PFSK-1 (cell line): ENCODE measurements around the gene RHD.

ENCODE experiments used
- FOXP2 ChIP-seq: optimal IDR thresholded peaks from 2 replicates; pipeline ENCODE3; 2011; ENCODE audit warnings: borderline replicate concordance, control low read depth, inconsistent platforms; ENCODE audit not compliant: insufficient read depth; ENCODE audit errors: extremely low read length, extremely low read depth
- POLR2AphosphoS5 ChIP-seq: IDR thresholded peaks from 2 replicates; pipeline ENCODE4 v1.6.1; 2012; ENCODE audit warnings: low read depth, mild to moderate bottlenecking, control low read depth, low read length, moderate library complexity
- SIN3A ChIP-seq: IDR thresholded peaks from 2 replicates; pipeline ENCODE4 v1.6.1; 2012; ENCODE audit warnings: mild to moderate bottlenecking, low read length, moderate library complexity, borderline replicate concordance; ENCODE audit not compliant: insufficient read depth
- TAF1 ChIP-seq: IDR thresholded peaks from 2 replicates; pipeline ENCODE4 v1.6.1; 2012; ENCODE audit warnings: low read length, control low read depth, borderline replicate concordance; ENCODE audit not compliant: insufficient read depth
- TF ChIP-seq, protein P1 (sequence below), 2 experiments: IDR thresholded peaks; 2 replicates each; pipeline versions ENCODE4 v1.6.1 to v1.8.0; 2011 to 2012; ENCODE audit warnings: low read depth in 2 of 2, low read length in 2 of 2, control low read depth in 1 of 2, inconsistent platforms in 1 of 2, mild to moderate bottlenecking in 1 of 2, moderate library complexity in 1 of 2; ENCODE audit not compliant: insufficient read depth in 1 of 2

DNA sequence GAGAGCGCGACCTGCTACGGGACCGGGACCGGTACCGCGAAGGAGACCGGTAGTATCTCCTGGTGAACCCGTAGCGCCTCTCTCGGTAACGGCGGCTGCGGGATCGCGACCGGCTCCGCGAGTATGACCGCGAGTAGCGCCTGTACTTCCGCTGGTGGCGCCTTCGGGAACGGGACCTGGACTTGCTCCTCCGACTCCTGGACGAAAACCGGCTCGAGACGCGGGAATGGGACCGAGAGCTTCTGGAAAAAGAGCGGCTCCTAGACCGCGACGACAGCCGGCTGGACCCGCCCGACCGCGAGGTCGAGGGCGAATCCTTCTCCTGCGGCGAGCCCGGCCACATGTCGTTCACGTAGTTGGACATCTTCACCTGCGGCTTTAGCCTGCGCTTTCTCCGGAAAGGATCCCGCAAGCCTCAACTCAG lies 25.7 kb upstream of the RHD start:
- no peak for TF ChIP-seq POLR2AphosphoS5
- no peak for TF ChIP-seq TAF1
- TF ChIP-seq SIN3A, result no peak
- TF ChIP-seq, protein P1, sequence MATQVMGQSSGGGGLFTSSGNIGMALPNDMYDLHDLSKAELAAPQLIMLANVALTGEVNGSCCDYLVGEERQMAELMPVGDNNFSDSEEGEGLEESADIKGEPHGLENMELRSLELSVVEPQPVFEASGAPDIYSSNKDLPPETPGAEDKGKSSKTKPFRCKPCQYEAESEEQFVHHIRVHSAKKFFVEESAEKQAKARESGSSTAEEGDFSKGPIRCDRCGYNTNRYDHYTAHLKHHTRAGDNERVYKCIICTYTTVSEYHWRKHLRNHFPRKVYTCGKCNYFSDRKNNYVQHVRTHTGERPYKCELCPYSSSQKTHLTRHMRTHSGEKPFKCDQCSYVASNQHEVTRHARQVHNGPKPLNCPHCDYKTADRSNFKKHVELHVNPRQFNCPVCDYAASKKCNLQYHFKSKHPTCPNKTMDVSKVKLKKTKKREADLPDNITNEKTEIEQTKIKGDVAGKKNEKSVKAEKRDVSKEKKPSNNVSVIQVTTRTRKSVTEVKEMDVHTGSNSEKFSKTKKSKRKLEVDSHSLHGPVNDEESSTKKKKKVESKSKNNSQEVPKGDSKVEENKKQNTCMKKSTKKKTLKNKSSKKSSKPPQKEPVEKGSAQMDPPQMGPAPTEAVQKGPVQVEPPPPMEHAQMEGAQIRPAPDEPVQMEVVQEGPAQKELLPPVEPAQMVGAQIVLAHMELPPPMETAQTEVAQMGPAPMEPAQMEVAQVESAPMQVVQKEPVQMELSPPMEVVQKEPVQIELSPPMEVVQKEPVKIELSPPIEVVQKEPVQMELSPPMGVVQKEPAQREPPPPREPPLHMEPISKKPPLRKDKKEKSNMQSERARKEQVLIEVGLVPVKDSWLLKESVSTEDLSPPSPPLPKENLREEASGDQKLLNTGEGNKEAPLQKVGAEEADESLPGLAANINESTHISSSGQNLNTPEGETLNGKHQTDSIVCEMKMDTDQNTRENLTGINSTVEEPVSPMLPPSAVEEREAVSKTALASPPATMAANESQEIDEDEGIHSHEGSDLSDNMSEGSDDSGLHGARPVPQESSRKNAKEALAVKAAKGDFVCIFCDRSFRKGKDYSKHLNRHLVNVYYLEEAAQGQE (IDR thresholded peaks at IDR 0.05; ENCODE audit: insufficient read depth in 1 of 2, low read depth in 2 of 2, low read length in 2 of 2), result no peak
- TF ChIP-seq FOXP2, result no peak
